ENCODE measurements around the gene GOLGA6L2. TPM values are rescaled to one million over a fixed set of nuclear protein-coding genes. Genes with fewer than 3 reads are reported as not detected.
"Not testable (repeated sequence)": the region's sequence is repeated elsewhere in the genome, so short reads cannot be mapped to it uniquely, and the experiment has no call there.

GOLGA6L2 gene
- total RNA-seq, 2 donors from 2014 or later: 1.4 TPM; not detected in 1

- no peak for TF ChIP-seq CTCF (IDR thresholded peaks at IDR 0.05)
- TF ChIP-seq POLR2AphosphoS5 (IDR thresholded peaks at IDR 0.05): peak; percentile 19
- no peak for TF ChIP-seq POLR2A (IDR thresholded peaks at IDR 0.05)
- no peak overlapping the region for H3K4me3 ChIP-seq
- DNase-seq (ENCODE audit: low spot score): no peak
- intact Hi-C loops (cut with DNase I): no loop called here
- 48% methylated on average over 9 of the region's 9 CpGs for WGBS
- no peak overlapping the region for H3K27ac ChIP-seq
- no peaks in the 10 kb centered on the region for H3K9me3 ChIP-seq
- no peaks in the 10 kb centered on the region for H3K4me1 ChIP-seq (replicated peaks)
- no peaks in the 10 kb centered on the region for H3K36me3 ChIP-seq
- no peaks in the 10 kb centered on the region for H3K27me3 ChIP-seq (replicated peaks; ENCODE audit: insufficient read depth)
Observed at GRCh38 chr15:23438816-23439466, 8.1 kb downstream of the GOLGA6L2 start.

- Histone ChIP-seq H3K27me3 (replicated peaks; ENCODE audit: insufficient read depth) (no peaks in the 10 kb centered on the region), H3K27ac (no peak overlapping the region), H3K4me3 (no peak overlapping the region), H3K36me3 (no peaks in the 10 kb centered on the region), H3K4me1 (replicated peaks) (no peaks in the 10 kb centered on the region), H3K9me3 (no peaks in the 10 kb centered on the region)
- TF ChIP-seq CTCF (IDR thresholded peaks at IDR 0.05): no peak
- no peak for TF ChIP-seq POLR2AphosphoS5 (IDR thresholded peaks at IDR 0.05)
- no peak for TF ChIP-seq POLR2A (IDR thresholded peaks at IDR 0.05)
- DNase-seq (ENCODE audit: low spot score): no peak
- WGBS: 84% methylated on average over 2 of the region's 2 CpGs
- intact Hi-C loops (cut with DNase I): no loop called here
Observed at GRCh38 chr15:23437673-23438072, 9.4 kb downstream of the GOLGA6L2 start.

- TF ChIP-seq POLR2AphosphoS5 (IDR thresholded peaks at IDR 0.05): no peak
- no peak for DNase-seq (ENCODE audit: low spot score)
- 61% methylated on average over 9 of the region's 9 CpGs for WGBS
Observed at GRCh38 chr15:23437146-23437545, 9.9 kb downstream of the GOLGA6L2 start.

GRCh38 chr15:23436421-23436820 lies 10.6 kb downstream of the GOLGA6L2 start:
- Histone ChIP-seq H3K9me3 (no peaks in the 10 kb centered on the region), H3K4me1 (replicated peaks) (no peaks in the 10 kb centered on the region), H3K4me3 (no peak overlapping the region), H3K27ac (no peak overlapping the region), H3K27me3 (replicated peaks; ENCODE audit: insufficient read depth) (no peaks in the 10 kb centered on the region), H3K36me3 (no peaks in the 10 kb centered on the region)
- no peak for DNase-seq (ENCODE audit: low spot score)
- no peak for TF ChIP-seq POLR2A (IDR thresholded peaks at IDR 0.05)
- no peak for TF ChIP-seq CTCF (IDR thresholded peaks at IDR 0.05)
- no peak for TF ChIP-seq POLR2AphosphoS5 (IDR thresholded peaks at IDR 0.05)
- WGBS: 76% methylated on average over 12 of the region's 12 CpGs
- intact Hi-C loops (cut with DNase I): no loop called here

More at GRCh38 chr15:23437146-23437545, 9.9 kb downstream of the GOLGA6L2 start:
- intact Hi-C loops (cut with DNase I): no loop called here
- H3K9me3 ChIP-seq: no peaks in the 10 kb centered on the region
- no peaks in the 10 kb centered on the region for H3K4me1 ChIP-seq (replicated peaks)
- no peak overlapping the region for H3K27ac ChIP-seq
- H3K27me3 ChIP-seq (replicated peaks; ENCODE audit: insufficient read depth): no peaks in the 10 kb centered on the region
- no peak overlapping the region for H3K4me3 ChIP-seq
- H3K36me3 ChIP-seq: no peaks in the 10 kb centered on the region

- intact Hi-C loops (cut with DNase I); H3K4me3 ChIP-seq; H3K27me3 ChIP-seq (replicated peaks; ENCODE audit: insufficient read depth); DNase-seq (ENCODE audit: low spot score); H3K4me1 ChIP-seq (replicated peaks); H3K9me3 ChIP-seq; H3K27ac ChIP-seq; H3K36me3 ChIP-seq: not testable (repeated sequence)
- WGBS: 90% methylated on average over 2 of the region's 2 CpGs
Observed at GRCh38 chr15:23434699-23435098, 12.3 kb downstream of the GOLGA6L2 start.

GRCh38 chr15:23425327-23425726 lies 21.7 kb downstream of the GOLGA6L2 start:
- H3K9me3 ChIP-seq; H3K4me3 ChIP-seq; H3K27ac ChIP-seq; DNase-seq (ENCODE audit: low spot score); H3K27me3 ChIP-seq (replicated peaks; ENCODE audit: insufficient read depth); H3K4me1 ChIP-seq (replicated peaks); H3K36me3 ChIP-seq; intact Hi-C loops (cut with DNase I): not testable (repeated sequence)
- 90% methylated on average over 8 of the region's 8 CpGs for WGBS

All from prostate gland (tissue), 2 donors.